ENCODE data around the gene CTSC.

The CTSC gene

GRCh38 chr11:88320149-88320559 is 17.4 kb downstream of the CTSC start:
- peak; percentile 40 for DNase-seq (ENCODE audit: low read depth)
- no peak overlapping the region for H3K4me3 ChIP-seq (replicated peaks; ENCODE audit: low read depth, low read length)
- TF ChIP-seq, protein P1, sequence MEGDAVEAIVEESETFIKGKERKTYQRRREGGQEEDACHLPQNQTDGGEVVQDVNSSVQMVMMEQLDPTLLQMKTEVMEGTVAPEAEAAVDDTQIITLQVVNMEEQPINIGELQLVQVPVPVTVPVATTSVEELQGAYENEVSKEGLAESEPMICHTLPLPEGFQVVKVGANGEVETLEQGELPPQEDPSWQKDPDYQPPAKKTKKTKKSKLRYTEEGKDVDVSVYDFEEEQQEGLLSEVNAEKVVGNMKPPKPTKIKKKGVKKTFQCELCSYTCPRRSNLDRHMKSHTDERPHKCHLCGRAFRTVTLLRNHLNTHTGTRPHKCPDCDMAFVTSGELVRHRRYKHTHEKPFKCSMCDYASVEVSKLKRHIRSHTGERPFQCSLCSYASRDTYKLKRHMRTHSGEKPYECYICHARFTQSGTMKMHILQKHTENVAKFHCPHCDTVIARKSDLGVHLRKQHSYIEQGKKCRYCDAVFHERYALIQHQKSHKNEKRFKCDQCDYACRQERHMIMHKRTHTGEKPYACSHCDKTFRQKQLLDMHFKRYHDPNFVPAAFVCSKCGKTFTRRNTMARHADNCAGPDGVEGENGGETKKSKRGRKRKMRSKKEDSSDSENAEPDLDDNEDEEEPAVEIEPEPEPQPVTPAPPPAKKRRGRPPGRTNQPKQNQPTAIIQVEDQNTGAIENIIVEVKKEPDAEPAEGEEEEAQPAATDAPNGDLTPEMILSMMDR (IDR thresholded peaks at IDR 0.05; ENCODE audit: low read length, missing control alignments) = no peak

DNA sequence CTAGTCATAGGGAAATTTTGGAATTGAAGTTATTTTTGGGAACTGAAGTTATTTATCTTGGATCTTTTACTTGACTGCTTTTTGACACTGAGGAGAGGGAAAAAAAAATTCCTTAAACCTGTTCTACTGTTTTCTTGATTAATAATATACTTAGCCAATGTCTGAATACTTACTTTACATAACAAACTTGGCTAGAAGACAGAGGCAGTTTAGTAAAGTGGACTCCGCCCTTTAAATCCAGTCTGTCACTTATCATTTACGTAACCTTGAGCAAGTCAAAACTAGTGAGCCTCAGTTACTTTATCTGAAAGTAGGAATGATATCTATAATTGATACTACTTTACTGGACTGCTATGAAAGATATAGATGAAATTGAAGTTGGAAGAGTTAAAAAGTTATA is 19.5 kb downstream of the CTSC start:
- TF ChIP-seq, protein P1 (IDR thresholded peaks at IDR 0.05; ENCODE audit: low read length, missing control alignments) = no peak
- no peak for DNase-seq (ENCODE audit: low read depth)
- no peak overlapping the region for H3K4me3 ChIP-seq (replicated peaks; ENCODE audit: low read depth, low read length)

DNA sequence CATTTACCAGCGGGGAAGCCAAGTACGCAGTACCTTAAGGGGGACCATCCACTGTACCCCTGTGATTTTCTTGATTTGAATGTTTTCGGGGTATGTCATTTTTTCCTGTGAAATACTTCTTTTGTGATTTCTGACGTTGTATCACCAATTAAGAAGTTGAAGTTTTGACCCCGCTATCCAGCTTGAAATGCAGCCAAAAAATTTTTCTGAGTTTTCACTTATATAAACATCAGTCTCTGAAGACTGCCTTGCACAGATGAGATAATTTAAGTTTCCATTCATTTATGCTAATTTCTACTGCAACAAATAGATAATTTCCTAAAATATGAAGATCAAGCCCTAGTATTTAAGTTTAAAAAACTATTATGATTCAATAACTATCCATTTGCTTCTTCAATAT is 20.0 kb downstream of the CTSC start:
- no peak for DNase-seq (ENCODE audit: low read depth)
- H3K4me3 ChIP-seq (replicated peaks; ENCODE audit: low read depth, low read length) = no peak overlapping the region
- TF ChIP-seq, protein P1 (IDR thresholded peaks at IDR 0.05; ENCODE audit: low read length, missing control alignments) = no peak

DNA sequence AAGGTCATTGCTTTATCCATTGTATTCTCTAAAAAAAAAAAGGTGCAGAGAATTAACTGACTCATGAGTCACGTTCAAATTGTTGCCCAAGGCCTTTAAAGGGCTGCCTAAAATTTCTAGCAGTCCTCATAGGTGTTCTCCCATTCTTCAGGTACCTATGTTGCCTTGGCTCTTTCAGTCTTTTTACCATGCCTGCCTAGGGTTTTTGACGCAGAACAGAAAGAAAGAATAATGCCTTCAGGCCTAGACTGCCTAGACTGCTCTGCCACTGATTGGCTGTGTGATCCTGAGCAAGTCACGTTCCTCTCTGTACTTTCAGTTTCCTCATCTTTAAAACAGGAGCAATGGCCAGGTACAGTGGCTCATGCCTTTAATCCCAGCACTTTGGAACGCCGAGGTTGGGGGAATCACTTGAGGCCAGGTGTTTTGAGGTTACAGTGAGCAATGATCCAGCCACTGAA is 21.5 kb downstream of the CTSC start:
- no peak for DNase-seq (ENCODE audit: low read depth)
- TF ChIP-seq, protein P1 (IDR thresholded peaks at IDR 0.05; ENCODE audit: low read length, missing control alignments) = no peak
- H3K4me3 ChIP-seq (replicated peaks; ENCODE audit: low read depth, low read length) = no peak overlapping the region

DNA sequence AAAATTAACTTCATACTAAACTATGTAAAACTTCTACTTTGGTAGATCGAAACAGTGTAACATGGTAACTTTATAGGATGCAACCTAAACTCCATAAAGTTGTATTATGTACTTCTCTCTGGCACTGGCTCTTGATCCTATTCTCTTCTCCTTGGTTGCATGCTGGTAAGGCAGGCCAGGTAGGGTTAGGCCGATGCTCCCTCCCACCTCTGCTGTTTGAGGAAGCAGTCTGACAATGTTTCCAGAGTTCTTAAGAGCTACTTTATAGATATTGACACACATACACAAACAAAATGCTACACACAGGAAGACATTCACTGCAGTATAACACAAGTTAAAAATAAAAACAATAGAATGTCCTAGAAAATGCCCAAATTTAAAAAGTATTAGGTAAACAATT is 22.5 kb downstream of the CTSC start:
- no peak overlapping the region for H3K4me3 ChIP-seq (replicated peaks; ENCODE audit: low read depth, low read length)
- DNase-seq (ENCODE audit: low read depth) = no peak
- TF ChIP-seq, protein P1 (IDR thresholded peaks at IDR 0.05; ENCODE audit: low read length, missing control alignments) = no peak

DNA sequence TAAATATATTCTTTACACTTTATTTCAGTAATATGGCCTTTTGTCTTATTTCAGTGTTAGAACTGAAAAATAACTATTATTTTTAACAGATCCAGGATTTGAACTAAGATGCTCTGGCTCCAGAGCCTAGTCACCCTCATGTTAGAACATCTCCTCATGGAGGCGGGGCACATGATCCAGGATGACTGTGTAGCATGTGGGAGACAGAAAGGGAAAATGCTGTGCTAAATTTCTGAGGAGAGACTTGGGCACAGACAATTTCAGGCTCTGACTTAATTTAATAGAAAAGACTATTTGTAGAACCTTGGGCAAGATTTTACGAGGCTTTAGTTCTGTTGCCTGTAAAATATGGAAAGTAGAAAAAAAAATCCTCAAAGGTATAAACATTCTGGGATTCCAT is 24.1 kb downstream of the CTSC start:
- TF ChIP-seq, protein P1 (IDR thresholded peaks at IDR 0.05; ENCODE audit: low read length, missing control alignments) = no peak
- no peak overlapping the region for H3K4me3 ChIP-seq (replicated peaks; ENCODE audit: low read depth, low read length)
- no peak for DNase-seq (ENCODE audit: low read depth)

DNA sequence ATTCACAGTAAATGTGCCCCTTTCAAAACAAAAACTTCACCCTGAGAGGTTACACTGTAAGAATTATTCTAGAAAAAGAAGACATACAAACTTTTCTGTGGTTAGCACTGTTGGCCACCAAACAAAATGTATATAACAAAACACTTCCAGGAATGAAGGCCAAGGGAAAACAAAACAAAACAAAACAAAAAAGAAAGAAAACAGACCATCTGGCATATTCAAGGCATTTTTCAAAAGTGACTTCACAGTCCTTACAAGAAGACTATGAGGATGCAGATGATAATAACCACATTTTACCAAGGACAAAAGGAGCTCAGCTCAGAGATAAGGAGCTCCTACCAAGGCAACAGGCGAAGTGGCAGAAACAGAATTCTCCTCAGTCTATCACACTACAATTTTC is 24.9 kb downstream of the CTSC start:
- peak; percentile 66 for DNase-seq (ENCODE audit: low read depth)
- H3K4me3 ChIP-seq (replicated peaks; ENCODE audit: low read depth, low read length) = no peak overlapping the region

More for the DNA sequence above, 24.9 kb downstream of the CTSC start:
- TF ChIP-seq, protein P1 (IDR thresholded peaks at IDR 0.05; ENCODE audit: low read length, missing control alignments) = no peak
